ENCODE measurements around the gene XIRP2.

Gene XIRP2

GRCh38 chr2:167279810-167280209, 391.5 kb downstream of the XIRP2 start:
- TF ChIP-seq, protein P1, sequence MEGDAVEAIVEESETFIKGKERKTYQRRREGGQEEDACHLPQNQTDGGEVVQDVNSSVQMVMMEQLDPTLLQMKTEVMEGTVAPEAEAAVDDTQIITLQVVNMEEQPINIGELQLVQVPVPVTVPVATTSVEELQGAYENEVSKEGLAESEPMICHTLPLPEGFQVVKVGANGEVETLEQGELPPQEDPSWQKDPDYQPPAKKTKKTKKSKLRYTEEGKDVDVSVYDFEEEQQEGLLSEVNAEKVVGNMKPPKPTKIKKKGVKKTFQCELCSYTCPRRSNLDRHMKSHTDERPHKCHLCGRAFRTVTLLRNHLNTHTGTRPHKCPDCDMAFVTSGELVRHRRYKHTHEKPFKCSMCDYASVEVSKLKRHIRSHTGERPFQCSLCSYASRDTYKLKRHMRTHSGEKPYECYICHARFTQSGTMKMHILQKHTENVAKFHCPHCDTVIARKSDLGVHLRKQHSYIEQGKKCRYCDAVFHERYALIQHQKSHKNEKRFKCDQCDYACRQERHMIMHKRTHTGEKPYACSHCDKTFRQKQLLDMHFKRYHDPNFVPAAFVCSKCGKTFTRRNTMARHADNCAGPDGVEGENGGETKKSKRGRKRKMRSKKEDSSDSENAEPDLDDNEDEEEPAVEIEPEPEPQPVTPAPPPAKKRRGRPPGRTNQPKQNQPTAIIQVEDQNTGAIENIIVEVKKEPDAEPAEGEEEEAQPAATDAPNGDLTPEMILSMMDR (IDR thresholded peaks at IDR 0.05; ENCODE audit: low read depth, low read length), result no peak
- no peak for DNase-seq (ENCODE audit: extremely low read depth, low read depth)

- TF ChIP-seq, protein P1 (IDR thresholded peaks at IDR 0.05; ENCODE audit: low read depth, low read length), result no peak
- no peak for DNase-seq (ENCODE audit: extremely low read depth, low read depth)
Observed at GRCh38 chr2:167287212-167287611, 398.9 kb downstream of the XIRP2 start.

DNA sequence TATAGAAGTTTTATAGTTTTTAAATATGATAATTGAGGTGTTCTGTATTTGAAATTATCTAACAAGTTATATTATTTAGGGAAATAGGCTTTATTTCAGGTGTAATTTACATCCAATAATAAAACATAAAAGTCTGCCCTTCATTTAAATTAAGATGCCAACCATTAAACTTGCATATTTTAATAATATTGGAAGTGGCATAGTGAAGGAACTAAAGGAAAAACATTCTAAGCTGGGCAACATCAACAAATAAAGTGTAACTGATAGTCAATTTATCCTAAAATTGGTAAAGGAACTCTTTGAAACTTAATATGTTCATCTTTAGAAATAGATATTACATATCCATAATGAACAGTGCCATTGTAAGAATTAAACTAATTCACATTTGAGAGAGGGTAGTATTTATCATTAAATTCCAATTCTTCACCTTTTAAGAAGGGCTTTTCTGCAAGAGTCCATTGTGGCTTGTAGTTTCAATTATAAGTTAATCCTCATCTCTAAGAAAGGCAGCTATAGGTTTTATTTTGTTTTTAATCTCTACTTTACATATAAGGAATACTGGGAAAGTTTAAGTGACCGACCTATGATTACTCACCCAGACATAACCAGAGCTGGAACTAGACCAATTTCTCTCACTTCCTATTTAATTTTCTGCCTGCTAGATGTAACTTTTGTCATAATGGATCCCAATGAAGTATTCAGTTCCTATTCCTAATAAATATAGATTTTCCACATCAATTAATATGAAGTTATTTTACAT, 401.6 kb downstream of the XIRP2 start:
- TF ChIP-seq, protein P1 (IDR thresholded peaks at IDR 0.05; ENCODE audit: low read depth, low read length), result no peak
- DNase-seq (ENCODE audit: extremely low read depth, low read depth), result no peak

DNA sequence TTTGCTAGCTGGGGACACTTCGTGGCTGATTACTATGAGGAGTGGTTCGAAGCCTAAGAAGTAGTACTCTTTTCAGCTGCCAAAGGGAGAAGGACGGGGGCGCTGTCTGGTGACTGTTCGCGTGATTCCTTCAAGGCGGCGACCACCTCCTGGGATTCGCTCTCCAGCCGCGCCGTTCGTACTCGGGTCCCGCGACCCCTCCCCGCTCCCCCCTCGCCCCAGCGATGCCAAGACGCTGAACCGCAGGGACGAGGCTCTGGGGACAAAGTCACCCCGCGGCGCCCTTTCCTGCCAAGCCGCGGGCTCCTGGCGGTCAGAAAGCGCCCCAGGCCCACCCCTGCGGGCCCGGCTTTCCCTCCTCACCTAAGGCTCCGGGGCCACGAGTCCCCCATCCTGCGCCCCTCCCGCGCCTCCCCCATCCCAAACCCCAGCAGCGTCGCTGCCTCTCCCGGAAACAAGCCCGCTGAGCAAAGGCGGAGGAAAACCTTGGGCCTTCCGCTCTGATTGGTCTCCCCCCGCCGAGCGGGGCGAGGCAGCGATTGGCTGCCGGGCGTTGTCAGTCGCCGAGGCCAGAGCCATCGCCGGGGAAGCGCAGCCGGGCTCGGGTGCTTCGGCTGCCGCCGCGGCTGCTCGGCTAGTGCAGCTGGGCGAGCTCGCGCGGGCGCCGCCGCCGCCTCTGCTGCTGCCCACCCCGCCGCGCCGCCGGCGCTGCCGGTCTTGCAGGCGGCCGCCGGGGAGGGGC, 404.3 kb downstream of the XIRP2 start, which contains the start of gene B3GALT1:
B3GALT1 (plus strand) TSS at position 572 of the 742 bp plus-strand sequence.
- DNase-seq (ENCODE audit: extremely low read depth, low read depth), result peak; percentile 77
- TF ChIP-seq, protein P1 (IDR thresholded peaks at IDR 0.05; ENCODE audit: low read depth, low read length), result peak; percentile 40

GRCh38 chr2:167293172-167293781, 405.0 kb downstream of the XIRP2 start:
- no peak for DNase-seq (ENCODE audit: extremely low read depth, low read depth)
- TF ChIP-seq, protein P1 (IDR thresholded peaks at IDR 0.05; ENCODE audit: low read depth, low read length), result no peak

GRCh38 chr2:167293943-167294775, 405.9 kb downstream of the XIRP2 start:
- no peak for DNase-seq (ENCODE audit: extremely low read depth, low read depth)
- TF ChIP-seq, protein P1 (IDR thresholded peaks at IDR 0.05; ENCODE audit: low read depth, low read length), result no peak

All from AG09319 (cell line).